GM18498 (cell line): ENCODE data around the gene MISP3.

Source experiments
- ATAC-seq: cut with Tn5 transposase; IDR thresholded peaks from one replicate; pipeline ENCODE4 v1.9.1; 2021; ENCODE audit warnings: mild to moderate bottlenecking, moderate library complexity; ENCODE audit not compliant: unreplicated experiment

The MISP3 gene

DNA sequence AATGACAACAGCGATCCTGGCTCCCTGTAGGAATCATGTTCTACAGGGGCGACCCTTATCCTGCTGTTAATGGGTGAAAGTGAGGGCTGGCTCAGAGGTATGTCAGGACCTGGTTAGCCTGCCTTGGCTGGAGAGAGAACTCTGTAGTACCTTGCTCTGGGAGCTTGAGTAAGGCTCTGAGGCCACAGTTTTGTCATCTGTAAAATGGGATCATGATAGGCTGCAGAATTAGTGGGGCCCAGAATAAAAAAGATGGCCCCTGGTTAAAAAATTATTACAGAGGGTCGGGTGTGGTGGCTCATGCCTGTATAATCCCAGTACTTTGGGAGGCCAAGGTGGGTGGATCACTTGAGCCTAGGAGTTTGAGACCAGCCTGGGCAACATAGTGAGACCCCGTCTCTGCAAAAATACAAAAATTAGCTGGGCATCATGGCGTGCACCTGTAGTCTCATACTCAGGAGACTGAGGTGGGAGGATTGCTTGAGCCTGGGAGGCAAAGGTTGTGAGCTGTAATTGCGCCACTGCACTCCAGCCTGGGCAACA, 28.5 kb downstream of the MISP3 start:
- no peak for ATAC-seq

DNA sequence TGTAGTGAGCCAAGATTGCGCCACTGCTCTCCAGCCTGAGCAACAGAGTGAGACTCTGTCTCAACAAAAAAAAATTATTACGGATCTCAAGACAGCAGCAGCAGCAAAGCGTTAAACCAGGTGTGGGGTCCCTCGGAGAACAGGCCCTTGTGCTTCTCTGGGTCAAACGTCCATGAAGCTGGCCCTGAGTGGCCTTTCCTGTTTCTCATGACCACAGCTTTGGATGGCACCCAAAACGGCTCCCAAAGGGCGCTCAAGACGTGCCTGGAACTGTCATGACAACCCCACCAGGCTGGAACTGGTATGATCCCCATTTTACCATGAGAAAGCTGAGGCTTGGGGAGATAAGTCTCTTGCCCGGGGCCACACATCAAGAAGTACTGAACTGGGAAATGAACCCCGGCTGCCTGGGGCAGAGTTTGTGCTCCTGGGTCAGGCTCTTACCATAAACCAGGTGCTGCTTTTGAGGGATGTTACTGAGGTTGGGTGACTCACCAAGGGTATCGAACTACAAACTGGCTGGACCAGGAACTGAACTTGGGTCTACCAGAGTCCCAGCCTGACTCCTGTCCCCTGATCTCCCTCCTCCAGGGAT, 29.6 kb downstream of the MISP3 start:
- ATAC-seq: no peak

DNA sequence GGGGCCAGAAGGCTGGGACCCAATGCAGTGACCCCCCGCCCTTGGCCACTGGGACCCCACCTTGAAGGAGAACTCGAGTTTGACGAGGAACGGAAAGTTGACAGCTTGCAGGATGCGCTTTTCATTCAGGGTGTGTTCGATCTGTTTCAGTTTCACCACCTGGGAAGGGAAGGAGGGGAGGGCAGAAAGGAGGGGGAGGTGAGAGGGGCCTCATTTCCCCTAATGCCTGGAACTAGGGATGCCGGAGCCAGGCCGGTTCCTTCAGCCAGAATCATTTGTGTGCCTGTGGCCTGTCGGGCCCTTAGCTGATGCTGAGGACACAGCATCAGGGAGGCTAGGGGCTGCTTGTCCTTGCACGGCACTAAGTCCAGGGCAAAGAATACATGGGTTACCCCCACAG, 30.2 kb downstream of the MISP3 start:
- ATAC-seq: no peak

DNA sequence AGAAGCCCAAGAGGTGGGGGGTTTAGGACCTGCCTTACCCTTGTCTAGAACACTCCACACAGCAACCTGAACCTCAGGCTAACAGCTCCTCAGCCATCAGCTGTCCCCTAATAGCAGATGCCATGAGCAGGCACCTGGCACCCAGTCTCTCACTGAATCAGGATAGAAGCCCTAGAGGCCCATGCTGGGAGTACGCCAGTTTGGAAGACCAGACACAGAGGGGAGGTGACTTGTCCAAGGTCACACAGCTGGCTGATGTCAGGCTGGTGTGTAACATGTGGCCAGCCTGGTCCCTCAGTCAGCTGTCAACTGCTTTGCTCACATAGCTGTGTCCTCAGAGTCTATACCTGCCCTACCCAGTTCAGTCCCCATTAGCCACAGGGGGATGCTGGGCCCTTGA, 30.7 kb downstream of the MISP3 start:
- ATAC-seq: no peak

DNA sequence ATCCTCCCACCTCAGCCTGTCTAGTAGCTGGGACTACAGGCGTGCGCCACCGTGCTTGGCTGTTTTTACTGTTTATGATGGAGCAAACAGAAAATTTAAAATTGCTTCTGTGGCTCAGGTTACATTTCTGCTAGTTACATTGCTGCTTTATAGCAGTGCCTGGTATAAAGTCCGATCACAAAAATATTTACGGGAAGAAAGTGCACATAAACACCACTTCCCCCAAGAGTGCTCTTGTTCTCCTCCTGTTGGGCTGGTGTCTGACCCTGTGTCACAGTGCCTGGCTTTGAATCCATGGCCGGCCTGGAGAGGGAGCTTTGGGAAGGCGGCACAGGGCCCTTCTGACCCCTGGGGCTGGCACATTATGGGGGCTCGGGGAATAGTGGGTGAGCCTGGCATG, 33.1 kb downstream of the MISP3 start:
- ATAC-seq: no peak

DNA sequence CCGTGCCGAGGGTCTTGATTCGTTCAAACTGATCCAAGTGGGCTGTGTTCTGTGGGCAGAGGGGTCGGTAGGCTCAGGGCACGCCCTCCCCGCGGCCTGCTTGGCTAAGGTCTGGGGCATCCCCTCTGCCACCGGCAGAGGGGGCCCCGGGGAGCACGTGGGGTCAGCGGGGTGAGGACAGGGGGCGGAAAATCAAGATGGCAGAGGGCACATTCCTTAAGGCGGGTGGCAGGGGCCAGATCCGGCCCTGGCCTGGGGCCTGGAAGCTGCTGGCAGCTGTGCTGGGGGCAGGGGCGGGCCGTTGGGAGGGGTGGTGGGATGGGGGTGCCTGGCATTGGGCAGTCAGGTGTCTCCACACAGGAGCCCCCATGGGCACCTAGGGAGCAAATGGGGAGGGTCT, 34.3 kb downstream of the MISP3 start:
- no peak for ATAC-seq

DNA sequence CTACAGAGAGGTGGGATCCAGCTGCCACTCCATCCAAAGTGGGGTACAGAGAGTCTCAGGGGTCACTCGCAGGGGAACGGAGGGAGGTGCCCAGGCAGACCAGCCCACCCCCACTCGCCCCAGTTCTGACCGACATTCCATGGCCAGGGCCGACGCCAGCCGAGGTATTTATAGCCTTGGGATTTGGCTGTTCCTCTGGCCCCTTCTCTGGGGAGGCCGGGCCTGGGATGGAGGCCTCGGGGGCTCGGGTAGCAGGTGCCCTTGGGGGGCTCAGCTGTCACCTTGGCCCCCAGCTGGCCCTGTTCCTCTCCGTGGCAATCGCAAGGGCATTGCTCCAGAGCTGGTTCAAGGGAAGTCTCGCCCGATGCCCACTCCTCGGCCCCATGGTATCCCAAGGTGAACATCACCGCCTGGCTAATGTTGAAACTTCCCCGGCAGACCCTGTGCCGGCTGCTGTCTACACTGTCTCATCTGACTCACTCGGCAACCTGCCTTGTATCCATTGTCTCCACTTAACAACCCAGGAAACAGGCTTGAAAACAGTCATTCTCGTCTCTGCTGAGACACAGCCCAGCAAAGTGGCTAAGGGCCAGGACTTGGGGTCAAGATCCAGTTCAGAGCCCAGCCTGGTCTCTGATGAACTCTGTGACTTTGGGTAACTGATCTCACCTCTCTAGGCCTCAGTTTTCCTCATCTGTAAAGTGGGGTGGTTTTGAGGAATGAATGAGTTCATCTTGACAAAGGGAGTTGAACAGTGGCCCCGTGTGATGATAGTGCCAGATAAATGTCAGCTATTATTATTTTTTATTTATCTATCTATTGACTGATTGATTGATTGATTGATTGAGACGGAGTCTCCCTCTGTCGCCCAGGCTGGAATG, 35.2 kb downstream of the MISP3 start:
- no peak for ATAC-seq

DNA sequence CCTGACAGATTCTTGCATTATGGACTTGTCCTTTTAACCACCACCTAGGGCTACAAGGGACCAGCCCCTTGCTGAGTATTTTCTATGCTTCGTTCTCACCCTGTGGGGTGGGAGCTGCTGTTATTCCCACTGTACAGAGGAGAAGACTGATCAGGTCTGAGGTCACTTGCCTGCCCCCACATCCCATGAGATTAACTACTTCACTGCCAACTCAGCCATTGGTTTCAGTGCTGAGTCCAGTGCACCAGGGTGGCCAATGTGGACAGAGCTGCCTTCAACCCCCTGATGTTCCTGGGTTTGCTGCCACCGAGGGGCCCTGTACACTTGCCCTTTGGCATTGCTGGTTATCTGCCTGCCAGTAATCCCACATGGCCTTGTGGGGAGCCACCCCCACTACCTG, 38.1 kb downstream of the MISP3 start:
- ATAC-seq: no peak

DNA sequence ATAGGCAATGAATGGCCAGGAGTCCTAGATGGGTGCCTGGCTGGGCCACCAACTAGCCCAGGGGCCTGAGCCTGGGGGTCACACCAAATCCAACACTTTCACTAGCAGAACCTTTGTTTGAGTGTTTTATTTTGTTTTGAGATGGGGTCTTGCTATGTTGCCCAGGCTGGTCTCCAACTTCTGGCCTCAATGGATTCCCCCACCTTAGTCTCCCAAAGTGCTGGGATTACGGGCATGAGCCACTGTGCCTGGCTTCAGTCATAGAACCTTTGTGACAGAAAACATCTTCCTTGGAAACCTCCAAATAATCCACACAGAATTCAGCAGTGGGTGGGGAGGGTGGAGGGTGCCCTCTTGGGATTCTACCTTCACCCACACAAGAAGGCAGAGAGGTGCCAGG, 38.9 kb downstream of the MISP3 start:
- ATAC-seq: no peak

DNA sequence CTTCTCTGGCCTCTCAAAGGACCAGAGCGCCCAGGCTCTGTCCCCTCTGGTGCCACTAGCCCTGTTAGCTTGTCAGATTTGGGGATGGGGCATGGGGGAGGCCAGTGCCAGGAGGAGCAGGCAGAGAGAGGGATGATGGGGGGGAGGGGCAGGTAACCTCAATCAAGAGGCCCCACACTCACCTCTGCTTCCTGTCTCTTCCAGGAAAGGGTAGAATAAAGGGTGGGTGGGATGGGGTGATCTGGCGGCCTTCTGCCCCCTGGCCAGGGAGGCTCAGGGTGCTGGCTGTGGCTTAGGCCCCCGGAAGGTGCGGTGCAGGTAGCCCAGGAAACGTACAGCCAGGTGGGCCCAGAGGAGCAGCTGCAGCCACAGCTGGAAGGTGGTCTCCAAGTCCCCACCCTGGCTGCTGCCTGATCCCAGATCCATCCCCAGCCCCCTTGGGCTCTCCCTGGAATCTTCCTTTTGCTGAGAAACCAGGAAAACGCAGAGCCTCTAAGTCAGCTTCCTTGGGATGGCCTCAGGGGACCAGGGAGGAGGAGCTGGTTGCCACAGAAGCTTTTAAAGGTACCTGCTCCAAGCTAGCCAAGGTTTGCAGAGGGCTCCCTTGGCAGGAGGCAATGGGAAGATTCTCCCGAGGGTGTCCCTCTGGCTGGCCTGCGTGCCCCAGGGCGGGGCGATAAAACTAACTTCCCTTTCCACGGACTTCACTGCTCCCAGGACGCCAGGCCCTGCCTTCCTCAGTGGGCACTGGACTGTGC, 39.6 kb downstream of the MISP3 start:
- no peak for ATAC-seq

DNA sequence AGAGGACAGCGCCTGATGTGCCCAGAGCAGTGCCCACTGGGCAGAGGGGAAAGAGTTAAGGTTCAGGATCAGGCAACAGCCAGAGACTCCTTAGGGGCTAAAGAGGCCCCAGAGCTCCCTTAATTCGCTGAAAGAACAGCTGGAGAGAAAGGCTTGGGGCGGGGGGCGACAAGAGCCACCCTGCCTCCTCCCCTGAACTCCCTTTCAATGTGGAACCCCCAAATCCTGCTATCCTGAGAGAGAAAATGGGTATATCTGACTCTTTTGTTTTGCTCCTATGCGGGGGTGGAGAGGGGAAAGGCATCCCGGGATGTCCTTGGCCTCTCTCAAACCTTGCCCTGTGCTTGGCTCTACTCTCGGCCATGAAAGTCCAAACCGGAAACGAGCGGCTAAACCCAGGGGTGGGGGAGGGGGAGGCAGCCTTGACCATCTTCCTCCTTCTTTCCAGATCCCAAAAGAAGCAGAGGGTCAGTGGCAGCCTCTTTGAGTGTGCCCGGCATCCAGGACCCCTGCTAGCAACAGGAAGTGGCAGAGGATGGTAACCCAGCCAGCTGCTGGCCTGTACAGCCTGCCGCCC, 40.3 kb downstream of the MISP3 start:
- no peak for ATAC-seq

DNA sequence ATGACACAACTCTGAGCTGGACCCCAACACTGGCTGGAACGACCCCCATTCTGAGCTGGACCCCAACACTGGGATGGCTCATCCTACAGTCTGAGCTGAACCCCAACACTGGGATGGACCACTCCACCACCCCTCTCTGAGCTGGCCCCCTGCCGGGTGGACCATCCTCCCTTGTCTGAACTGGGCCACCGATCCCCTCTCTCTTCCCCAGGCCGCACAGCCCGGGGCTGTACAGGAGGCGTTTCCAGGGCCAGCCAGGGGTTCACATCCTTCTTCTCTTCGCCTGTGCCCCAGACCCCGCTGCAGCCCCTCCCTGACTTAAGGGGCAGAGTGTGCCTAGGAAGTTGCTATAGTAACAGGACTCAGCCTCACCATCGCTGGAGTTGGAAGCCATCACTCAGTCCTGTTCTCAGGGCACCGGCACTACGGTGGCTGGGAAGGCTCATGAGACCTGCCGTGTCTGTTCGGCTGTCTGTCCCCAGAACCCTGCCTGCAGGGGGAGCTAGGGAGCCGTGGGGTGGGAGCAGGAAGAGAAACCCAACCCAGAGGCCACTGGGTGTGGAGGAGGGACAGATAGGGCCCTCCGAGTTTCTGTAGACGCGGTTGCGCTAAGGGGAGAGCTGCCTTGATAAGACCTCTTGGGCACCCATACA, 41.3 kb downstream of the MISP3 start:
- no peak for ATAC-seq

DNA sequence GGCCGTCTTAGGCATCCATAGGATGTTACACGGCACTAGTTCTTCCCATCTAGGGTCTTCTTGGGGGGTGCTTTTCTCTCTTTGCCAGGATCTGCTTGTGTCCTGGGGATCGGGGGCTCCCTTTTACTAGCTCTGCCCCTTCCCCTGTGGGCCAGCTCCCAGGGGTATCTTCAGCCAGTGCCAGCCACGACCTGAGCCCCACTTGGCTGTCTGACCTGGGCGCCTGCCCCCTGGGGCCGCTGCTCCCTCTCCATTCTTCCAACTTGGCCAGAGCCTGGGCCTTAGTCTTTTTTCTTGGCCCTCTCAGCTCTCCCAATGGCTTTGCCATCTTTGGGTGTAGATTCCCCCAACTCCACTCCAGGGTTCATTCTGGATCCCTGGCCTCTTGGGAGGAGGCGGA, 41.9 kb downstream of the MISP3 start:
- no peak for ATAC-seq

DNA sequence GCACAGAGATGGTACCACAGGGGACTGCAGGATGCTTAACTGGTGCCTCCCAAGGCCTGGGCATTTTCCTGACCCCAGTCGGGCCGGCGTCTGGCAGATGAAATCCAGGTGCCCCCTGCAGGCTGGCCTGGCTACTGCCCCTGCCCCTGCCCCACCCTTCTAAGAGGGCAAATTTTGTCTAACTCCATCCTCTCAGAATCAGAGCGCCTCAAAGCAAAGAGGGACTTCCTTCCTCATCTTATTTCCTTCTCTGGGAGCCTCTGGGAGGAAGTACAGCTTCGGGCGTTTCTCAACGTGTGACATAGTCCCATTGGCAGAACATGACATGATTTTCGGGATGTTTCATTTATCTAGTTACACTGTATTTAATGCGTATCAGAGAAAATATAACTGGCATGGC, 42.3 kb downstream of the MISP3 start:
- ATAC-seq: no peak

DNA sequence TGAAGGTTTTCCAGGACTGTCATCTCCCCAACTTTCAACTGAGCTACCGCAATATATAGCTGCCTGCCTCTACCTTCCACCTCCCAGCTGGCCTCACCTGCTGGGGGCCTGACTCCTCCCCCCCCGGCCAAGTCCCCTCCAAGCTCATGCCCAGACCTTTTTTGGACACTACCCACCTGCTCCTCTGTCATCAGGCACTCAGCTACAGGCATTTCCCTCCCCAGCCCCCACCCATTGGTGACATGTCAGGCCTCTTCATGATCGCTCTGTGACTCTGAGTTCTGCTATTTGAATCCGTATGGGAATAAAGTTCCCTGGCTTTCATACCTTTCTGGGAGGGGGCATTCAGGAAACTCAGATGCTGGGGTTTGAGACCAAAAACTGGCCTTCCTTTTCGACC, 43.2 kb downstream of the MISP3 start:
- ATAC-seq: no peak

DNA sequence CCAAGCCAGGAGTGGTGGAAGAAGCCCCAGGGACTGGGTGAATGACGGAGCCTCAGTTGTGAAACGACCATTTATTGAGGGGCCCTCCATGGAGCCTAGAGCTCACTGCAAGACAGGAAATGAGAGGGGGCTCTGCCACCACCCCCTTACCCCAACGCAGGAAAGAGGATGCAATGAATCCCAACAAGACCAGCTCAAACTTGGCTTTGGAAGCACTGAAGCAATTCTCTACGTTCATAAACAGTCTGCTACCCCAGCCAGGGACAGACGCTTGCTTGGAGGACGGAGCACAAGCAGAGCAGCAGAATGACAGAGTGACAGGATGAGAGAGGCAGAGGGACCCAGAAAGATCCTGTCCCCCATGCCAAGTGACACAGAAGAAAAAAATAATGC, 43.9 kb downstream of the MISP3 start:
- no peak for ATAC-seq

DNA sequence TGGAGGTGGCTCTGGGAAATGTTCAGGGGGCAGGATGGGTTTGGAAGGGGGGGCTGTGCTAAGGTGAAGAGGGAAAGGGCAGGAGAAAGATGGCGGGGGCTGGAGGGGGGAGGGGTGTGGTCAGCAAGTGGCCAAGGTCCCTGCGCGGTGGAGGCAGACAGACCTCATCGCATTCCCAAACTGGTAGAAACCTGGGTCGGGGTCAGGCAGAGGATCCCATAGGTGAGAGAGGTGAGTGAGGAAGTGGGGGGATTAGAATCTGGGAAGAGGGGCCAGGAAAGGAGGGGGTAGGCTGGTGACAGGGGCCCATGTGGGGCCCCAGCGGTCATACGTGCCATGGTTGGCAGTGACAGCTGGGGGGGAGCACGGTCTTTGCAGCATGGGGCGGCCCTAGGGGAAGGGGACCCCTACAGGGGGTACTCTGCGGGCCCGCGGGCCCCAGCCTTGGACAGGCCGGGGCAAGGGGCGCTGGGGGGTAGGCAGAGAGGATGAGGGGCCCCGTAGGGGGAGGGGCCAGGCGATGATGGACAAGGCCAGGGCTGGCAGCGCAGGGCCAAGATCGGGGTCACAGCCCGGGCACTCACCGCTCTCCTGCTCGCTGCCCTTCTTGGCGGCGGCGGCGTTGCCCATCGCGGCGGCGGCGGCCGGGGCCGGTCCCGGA, 44.5 kb downstream of the MISP3 start:
- ATAC-seq: peak; percentile 2

DNA sequence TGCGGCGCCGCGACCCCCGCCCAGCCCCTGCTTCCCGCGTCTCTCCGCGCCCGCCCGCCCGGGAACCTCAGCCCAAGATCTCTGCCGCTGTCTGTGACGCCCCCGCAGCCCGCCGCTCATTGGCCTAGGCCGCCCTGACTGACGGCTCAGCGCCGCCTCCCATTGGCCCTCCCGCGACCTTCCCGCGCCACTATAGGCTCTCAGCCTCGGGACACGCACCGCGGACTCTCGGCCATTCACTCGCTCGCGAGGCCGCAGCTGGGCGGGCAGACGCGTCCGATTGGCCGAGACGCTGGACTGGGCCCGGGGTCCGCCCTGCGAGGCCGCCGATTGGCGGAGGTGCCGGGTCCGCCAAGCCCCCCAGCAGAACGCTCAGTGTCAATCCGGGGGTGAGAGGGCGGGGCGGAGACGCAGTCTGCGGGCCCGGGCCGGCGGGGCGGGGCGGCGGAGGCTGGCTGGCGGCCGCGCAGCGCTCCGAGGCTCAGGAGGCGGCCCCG, 45.1 kb downstream of the MISP3 start, which contains the start of gene PRKACA:
PRKACA (minus strand) TSS at position 95 of the 497 bp plus-strand sequence. CDS start 215 bp downstream, outside the sequence.
- ATAC-seq: peak; percentile 91

DNA sequence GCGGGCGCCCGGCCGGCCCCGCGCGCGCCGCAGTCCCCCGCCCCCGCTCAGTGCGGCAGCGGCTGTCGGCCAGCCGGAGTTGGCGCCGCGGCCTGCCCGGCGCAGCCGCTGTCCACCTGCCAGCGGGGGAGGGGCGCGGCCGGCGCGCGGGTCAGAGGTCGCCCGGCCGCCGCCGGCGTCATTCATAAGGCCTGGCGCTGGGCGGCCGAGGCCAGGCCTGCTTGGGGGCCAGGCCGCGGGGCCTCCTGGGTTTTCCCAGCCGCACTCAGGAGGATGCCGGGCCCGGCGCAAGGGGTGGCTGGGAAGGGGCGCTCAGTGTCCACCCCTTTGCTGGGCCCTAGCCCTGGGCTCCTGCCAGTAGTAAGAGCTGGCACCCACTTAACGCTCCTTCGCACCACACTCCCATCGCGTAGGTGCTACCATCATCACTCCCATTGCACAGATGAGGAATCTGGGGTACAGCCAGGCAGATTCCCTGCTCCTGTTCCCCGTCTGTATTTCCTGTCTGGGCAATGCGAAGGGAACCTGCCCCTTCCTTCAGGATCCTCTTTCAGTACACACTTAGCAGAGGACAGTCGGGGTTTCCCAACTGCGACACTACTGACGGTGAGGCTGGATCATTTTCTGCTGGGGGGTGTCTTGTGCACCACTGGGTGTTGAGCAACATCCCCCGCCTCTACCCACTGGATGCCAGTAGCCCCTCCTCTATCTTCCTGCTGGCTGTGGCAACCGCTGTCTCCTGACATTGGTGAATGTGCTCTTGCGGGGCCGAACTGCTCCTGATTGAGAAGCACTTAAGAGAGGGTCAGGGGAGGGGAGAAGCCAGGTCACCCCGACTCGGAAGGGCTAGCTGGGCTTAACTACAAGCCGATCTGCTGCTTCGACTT, 45.8 kb downstream of the MISP3 start:
- ATAC-seq: peak; percentile 39
